ENCODE data around the gene GCNA.

DNA sequence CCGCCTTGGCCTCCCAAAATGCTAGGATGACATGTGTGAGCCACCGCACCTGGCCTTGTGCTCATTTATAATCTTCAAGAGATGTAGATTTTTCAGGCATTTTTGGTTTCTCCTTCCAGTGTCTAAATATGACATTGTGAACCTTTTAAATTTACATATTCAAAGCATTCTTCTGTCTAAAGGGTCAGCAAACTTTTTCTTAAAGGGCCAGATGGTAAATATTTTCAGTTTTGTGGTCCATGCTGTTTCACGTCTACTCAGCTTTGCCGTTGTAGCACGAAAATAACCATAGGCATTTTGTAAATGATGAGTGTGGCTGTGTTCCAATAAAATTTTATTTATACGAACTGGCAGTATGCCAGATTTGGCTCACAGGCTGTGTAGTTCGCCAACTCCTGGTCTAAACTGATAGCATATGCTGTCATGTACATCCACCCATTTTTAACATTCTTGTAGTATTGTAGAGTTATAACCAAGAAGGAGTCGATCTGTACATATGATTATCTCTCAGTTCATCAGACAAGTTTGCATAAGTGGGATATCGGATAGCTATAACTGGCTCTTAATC lies 12.7 kb upstream of the GCNA start:
- TF ChIP-seq, protein P1, sequence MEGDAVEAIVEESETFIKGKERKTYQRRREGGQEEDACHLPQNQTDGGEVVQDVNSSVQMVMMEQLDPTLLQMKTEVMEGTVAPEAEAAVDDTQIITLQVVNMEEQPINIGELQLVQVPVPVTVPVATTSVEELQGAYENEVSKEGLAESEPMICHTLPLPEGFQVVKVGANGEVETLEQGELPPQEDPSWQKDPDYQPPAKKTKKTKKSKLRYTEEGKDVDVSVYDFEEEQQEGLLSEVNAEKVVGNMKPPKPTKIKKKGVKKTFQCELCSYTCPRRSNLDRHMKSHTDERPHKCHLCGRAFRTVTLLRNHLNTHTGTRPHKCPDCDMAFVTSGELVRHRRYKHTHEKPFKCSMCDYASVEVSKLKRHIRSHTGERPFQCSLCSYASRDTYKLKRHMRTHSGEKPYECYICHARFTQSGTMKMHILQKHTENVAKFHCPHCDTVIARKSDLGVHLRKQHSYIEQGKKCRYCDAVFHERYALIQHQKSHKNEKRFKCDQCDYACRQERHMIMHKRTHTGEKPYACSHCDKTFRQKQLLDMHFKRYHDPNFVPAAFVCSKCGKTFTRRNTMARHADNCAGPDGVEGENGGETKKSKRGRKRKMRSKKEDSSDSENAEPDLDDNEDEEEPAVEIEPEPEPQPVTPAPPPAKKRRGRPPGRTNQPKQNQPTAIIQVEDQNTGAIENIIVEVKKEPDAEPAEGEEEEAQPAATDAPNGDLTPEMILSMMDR (conservative IDR thresholded peaks at IDR 0.05; ENCODE audit: low read depth in 2 of 2): no peak
- TF ChIP-seq, protein P2, sequence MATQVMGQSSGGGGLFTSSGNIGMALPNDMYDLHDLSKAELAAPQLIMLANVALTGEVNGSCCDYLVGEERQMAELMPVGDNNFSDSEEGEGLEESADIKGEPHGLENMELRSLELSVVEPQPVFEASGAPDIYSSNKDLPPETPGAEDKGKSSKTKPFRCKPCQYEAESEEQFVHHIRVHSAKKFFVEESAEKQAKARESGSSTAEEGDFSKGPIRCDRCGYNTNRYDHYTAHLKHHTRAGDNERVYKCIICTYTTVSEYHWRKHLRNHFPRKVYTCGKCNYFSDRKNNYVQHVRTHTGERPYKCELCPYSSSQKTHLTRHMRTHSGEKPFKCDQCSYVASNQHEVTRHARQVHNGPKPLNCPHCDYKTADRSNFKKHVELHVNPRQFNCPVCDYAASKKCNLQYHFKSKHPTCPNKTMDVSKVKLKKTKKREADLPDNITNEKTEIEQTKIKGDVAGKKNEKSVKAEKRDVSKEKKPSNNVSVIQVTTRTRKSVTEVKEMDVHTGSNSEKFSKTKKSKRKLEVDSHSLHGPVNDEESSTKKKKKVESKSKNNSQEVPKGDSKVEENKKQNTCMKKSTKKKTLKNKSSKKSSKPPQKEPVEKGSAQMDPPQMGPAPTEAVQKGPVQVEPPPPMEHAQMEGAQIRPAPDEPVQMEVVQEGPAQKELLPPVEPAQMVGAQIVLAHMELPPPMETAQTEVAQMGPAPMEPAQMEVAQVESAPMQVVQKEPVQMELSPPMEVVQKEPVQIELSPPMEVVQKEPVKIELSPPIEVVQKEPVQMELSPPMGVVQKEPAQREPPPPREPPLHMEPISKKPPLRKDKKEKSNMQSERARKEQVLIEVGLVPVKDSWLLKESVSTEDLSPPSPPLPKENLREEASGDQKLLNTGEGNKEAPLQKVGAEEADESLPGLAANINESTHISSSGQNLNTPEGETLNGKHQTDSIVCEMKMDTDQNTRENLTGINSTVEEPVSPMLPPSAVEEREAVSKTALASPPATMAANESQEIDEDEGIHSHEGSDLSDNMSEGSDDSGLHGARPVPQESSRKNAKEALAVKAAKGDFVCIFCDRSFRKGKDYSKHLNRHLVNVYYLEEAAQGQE (IDR thresholded peaks at IDR 0.05; ENCODE audit: unreplicated experiment): no peak
- TF ChIP-seq EZH2 (IDR thresholded peaks at IDR 0.05; ENCODE audit: low read depth, unreplicated experiment): no peak

All from GM23338 (cell line).